Neuronal stem cell (in vitro differentiated cells): ENCODE data around the gene ORAI2.
A peak's percentile ranks its signal among the peaks of the same experiment; 100 is the strongest.
"Not testable (repeated sequence)": the region's sequence is repeated elsewhere in the genome, so short reads cannot be mapped to it uniquely, and the experiment has no call there.

ENCODE experiments used
- DNase-seq: peaks from one replicate; pipeline ENCODE4 v3.0.0-alpha.2; 2013; ENCODE audit warnings: low spot score
- H2AFZ ChIP-seq: one replicate; pipeline ENCODE4 v1.6.1; 2013; ENCODE audit warnings: mild to moderate bottlenecking, low read length, inconsistent platforms
- H2AK5ac ChIP-seq: 2 replicates; pipeline ENCODE4 v1.6.1; 2013; ENCODE audit warnings: low read depth, mild to moderate bottlenecking, inconsistent platforms, low read length, moderate library complexity, mixed read lengths
- H2BK120ac ChIP-seq: 2 replicates; pipeline ENCODE4 v1.6.1; 2013; ENCODE audit warnings: low read depth, mild to moderate bottlenecking, inconsistent platforms, low read length, moderate library complexity, mixed read lengths
- H2BK12ac ChIP-seq: one replicate; pipeline ENCODE4 v1.6.1; 2013; ENCODE audit warnings: low read length, inconsistent platforms
- H2BK15ac ChIP-seq: 2 replicates; pipeline ENCODE4 v1.6.1; 2013; ENCODE audit warnings: mild to moderate bottlenecking, low read length, inconsistent platforms, mixed read lengths
- H2BK5ac ChIP-seq: one replicate; pipeline ENCODE4 v1.6.1; 2013; ENCODE audit warnings: inconsistent platforms, mild to moderate bottlenecking, low read length, moderate library complexity
- H3K14ac ChIP-seq: one replicate; pipeline ENCODE4 v1.6.1; 2013; ENCODE audit warnings: low read length, inconsistent platforms
- H3K18ac ChIP-seq: 2 replicates; pipeline ENCODE4 v1.6.1; 2013; ENCODE audit warnings: low read length, inconsistent platforms
- H3K23ac ChIP-seq: 2 replicates; pipeline ENCODE4 v1.6.1; 2013; ENCODE audit warnings: low read depth, mild to moderate bottlenecking, mixed read lengths, low read length, inconsistent platforms; ENCODE audit not compliant: poor library complexity
- H3K27ac ChIP-seq: replicated peaks from 3 replicates; pipeline ENCODE4 v1.5.1; 2013; ENCODE audit warnings: low read length, inconsistent platforms
- H3K27me3 ChIP-seq, 3 experiments: 2 replicates each; pipeline ENCODE4 v1.6.1; 2013; ENCODE audit warnings: low read length in 3 of 3, mild to moderate bottlenecking in 2 of 3, inconsistent platforms in 1 of 3, low read depth in 1 of 3, mixed read lengths in 1 of 3, moderate library complexity in 1 of 3; ENCODE audit not compliant: control insufficient read depth in 3 of 3, insufficient read depth in 3 of 3
- H3K36me3 ChIP-seq, 2 donors: replicated peaks in 1 of 2; 2 replicates each; pipeline ENCODE4 v1.6.1; 2013; ENCODE audit warnings: low read length in 2 of 2; ENCODE audit not compliant: control insufficient read depth in 2 of 2, insufficient read depth in 2 of 2
- H3K4ac ChIP-seq: 2 replicates; pipeline ENCODE4 v1.6.1; 2013; ENCODE audit warnings: inconsistent platforms, mild to moderate bottlenecking, low read length, moderate library complexity
- H3K4me1 ChIP-seq, 2 donors: 1 replicate in 1 of 2; 2 replicates in 1 of 2; pipeline ENCODE4 v1.6.1; 2013; ENCODE audit warnings: low read length in 2 of 2, low read depth in 1 of 2; ENCODE audit not compliant: control insufficient read depth in 2 of 2, insufficient read depth in 1 of 2
- H3K4me2 ChIP-seq: one replicate; pipeline ENCODE4 v1.6.1; 2013; ENCODE audit warnings: mild to moderate bottlenecking, low read length, inconsistent platforms; ENCODE audit not compliant: insufficient read depth, poor library complexity, severe bottlenecking
- H3K4me3 ChIP-seq, 2 donors: 2 replicates each; pipeline ENCODE4 v1.5.1; 2013; ENCODE audit warnings: low read length in 2 of 2, mild to moderate bottlenecking in 2 of 2, inconsistent platforms in 1 of 2, moderate library complexity in 1 of 2
- H3K79me1 ChIP-seq: one replicate; pipeline ENCODE4 v1.6.1; 2013; ENCODE audit warnings: low read depth, mild to moderate bottlenecking, inconsistent platforms, low read length, moderate library complexity
- H3K9ac ChIP-seq: one replicate; pipeline ENCODE4 v1.6.1; 2013; ENCODE audit warnings: mild to moderate bottlenecking, low read depth, low read length, inconsistent platforms; ENCODE audit not compliant: poor library complexity
- H3K9me3 ChIP-seq, 2 donors: replicated peaks in 1 of 2; 2 replicates each; pipeline versions ENCODE3 to v1.6.1; 2013; ENCODE audit warnings: low read length in 2 of 2, mild to moderate bottlenecking in 2 of 2, inconsistent platforms in 1 of 2, low read depth in 1 of 2, mixed read lengths in 1 of 2, moderate library complexity in 1 of 2; ENCODE audit not compliant: control insufficient read depth in 2 of 2, insufficient read depth in 1 of 2
- H4K8ac ChIP-seq: one replicate; pipeline ENCODE4 v1.6.1; 2013; ENCODE audit warnings: low read depth, mild to moderate bottlenecking, inconsistent platforms, low read length, moderate library complexity
- H4K91ac ChIP-seq: one replicate; pipeline ENCODE4 v1.6.1; 2013; ENCODE audit warnings: low read length, low read depth, mild to moderate bottlenecking, inconsistent platforms; ENCODE audit not compliant: poor library complexity
- WGBS, 2 donors: extraction: QIAGEN DNeasy Blood & Tissue Kit; methylation state at CpG; one replicate each; pipeline ENCODE4 v1.1.7; 2013; ENCODE audit warnings: missing lambda C conversion rate in 2 of 2, mixed read lengths in 1 of 2; ENCODE audit not compliant: insufficient read length in 2 of 2, insufficient replicate concordance in 1 of 2; ENCODE audit errors: extremely low coverage in 2 of 2; 5-methylcytosine and 5-hydroxymethylcytosine counted together

The ORAI2 gene

DNA sequence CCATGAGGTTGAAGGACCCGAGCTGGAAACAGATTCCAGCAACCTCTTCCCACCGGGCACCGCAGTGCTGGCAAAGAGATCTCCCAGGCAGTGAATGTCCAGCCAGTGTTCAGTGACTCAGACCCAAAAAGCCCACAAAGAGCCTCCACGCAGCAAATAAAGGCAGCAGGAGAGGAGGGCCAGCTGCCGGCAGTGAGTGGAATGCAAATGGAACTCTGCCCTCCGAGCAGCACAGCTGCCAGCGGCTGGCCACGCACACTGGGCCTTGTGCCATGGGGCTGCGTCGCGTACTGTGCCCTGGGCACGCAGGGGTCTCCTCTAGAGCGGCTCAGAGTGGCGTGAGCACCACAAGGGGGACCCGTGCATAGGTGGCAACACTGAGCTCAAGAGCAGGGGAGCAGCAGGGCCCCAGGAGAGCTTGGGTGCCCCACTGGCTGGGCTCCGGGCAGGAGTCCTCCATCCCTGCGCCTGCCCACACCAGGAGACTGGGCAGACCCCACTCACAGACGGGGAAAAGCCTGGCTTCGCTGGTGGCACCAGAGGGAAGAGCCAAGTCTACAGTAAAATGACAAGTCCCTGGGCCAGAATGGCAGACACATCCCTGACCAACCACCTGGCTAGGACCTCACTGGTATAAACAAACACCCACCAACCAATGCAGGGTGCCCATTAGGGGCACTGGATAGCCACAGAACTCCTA lies 41.5 kb downstream of the ORAI2 start:
- not testable (repeated sequence) for H2AK5ac ChIP-seq, H3K4me1 ChIP-seq, H3K79me1 ChIP-seq, H2BK120ac ChIP-seq, H4K8ac ChIP-seq, H3K27ac ChIP-seq, H3K9me3 ChIP-seq, H2BK5ac ChIP-seq, H4K91ac ChIP-seq, H3K14ac ChIP-seq, H3K9ac ChIP-seq, H3K27me3 ChIP-seq, H3K23ac ChIP-seq, H3K4me3 ChIP-seq, H2AFZ ChIP-seq, H2BK15ac ChIP-seq, H3K4ac ChIP-seq, H2BK12ac ChIP-seq, H3K4me2 ChIP-seq, DNase-seq, H3K18ac ChIP-seq
- H3K36me3 ChIP-seq: peaks cover 12 to 32% of the 10 kb centered on the region in 2 donors
- no CpG with 5 or more reads among the region's 19 CpGs for WGBS, 2 donors

DNA sequence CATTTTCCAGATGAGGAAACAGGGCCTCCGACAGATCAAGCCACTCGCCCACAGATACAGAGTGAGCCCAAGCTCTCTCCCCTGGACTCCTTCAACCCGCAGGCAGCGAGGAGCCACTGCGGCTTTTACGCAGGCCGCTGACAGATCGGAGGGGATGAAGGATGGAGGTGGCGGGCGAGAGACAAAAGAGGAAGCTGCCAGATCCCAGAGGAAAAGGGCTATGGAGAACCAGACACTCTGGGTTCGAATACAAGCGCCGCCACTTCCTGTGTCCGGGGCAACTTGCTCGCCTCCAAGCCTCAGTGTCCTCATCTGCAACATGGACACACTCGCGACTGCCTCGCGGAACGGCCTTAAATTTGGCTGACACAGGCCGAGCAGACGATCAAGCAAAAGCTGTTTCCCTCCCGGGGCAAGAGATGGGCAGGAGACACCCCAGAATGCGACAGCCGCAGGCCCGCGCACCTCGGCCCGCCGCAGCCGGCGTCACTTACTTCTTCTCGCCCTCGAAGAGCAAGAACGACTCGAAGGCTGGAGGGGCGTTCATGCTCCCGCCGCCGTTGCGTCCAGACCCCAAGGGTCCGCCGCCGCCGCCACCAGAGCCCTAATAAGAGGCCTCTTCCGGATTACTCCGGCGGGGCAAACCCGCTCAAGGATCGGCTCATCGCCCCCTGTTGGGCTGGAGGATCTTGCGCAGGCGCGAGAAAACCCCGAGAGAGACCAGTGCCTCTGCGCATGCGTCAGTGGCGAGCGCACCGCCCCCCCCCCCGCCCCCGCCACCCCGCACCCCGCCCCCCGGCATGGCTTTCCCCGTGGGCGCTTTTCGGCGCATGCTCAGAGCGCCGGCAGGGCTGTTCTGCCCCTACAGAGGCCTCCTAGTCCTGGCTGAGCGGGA lies 45.2 kb downstream of the ORAI2 start, which contains the start of gene POLR2J:
TSS of gene POLR2J (minus strand) at position 609 of the 895 bp plus-strand sequence. CDS start at position 547, 62 bp downstream.
- H3K18ac ChIP-seq, H3K36me3 ChIP-seq, H3K4me1 ChIP-seq, H2BK120ac ChIP-seq, H3K27me3 ChIP-seq, H2BK15ac ChIP-seq, H4K8ac ChIP-seq, H3K9me3 ChIP-seq, H2BK5ac ChIP-seq, H3K14ac ChIP-seq, H3K9ac ChIP-seq, H4K91ac ChIP-seq, H3K23ac ChIP-seq, H3K79me1 ChIP-seq, H3K4ac ChIP-seq, H2AK5ac ChIP-seq, H2BK12ac ChIP-seq, H3K27ac ChIP-seq: not testable (repeated sequence)
- Histone ChIP-seq H2AFZ (peak within 1 kb of the TSS; percentile 49), H3K4me3 (peak within 1 kb of the TSS; percentile 41 to 67), H3K4me2 (peak within 1 kb of the TSS; percentile 11)
- WGBS, 2 donors: no CpG with 5 or more reads among the region's 72 CpGs
- DNase-seq: peak; percentile 79

DNA sequence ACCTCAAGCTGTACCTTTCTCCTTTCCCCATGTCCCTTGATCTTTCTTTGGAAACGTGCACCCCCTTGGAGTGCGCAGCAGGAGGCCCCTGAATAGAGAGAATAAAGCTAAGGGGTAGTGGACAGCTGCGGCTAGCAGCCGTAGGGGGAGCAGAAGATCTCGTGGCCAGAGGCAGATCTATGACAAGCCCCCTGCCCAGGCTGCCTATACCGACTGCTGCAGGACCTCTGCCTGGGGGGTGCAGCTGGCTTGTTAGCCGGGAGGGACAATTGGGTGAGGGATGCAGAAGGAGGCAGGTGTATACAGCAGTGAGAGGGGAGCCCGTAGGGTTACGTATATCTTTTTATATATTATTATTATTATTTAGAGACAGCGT lies 45.8 kb downstream of the ORAI2 start:
- peak overlapping the region in 1 of 2 donors; percentile 37 for H3K4me3 ChIP-seq
- H3K79me1 ChIP-seq, H3K4me2 ChIP-seq, H3K9me3 ChIP-seq, H3K23ac ChIP-seq, H4K8ac ChIP-seq, H3K36me3 ChIP-seq, H2BK15ac ChIP-seq, H4K91ac ChIP-seq, H3K27me3 ChIP-seq, H2BK120ac ChIP-seq, H2BK5ac ChIP-seq, H3K27ac ChIP-seq, H2AK5ac ChIP-seq, DNase-seq, H3K9ac ChIP-seq, H2BK12ac ChIP-seq, H3K14ac ChIP-seq, H3K4ac ChIP-seq, H3K18ac ChIP-seq, H3K4me1 ChIP-seq: not testable (repeated sequence)
- peak overlapping the region; percentile 49 for H2AFZ ChIP-seq
- no CpG with 5 or more reads among the region's 10 CpGs for WGBS, 2 donors

DNA sequence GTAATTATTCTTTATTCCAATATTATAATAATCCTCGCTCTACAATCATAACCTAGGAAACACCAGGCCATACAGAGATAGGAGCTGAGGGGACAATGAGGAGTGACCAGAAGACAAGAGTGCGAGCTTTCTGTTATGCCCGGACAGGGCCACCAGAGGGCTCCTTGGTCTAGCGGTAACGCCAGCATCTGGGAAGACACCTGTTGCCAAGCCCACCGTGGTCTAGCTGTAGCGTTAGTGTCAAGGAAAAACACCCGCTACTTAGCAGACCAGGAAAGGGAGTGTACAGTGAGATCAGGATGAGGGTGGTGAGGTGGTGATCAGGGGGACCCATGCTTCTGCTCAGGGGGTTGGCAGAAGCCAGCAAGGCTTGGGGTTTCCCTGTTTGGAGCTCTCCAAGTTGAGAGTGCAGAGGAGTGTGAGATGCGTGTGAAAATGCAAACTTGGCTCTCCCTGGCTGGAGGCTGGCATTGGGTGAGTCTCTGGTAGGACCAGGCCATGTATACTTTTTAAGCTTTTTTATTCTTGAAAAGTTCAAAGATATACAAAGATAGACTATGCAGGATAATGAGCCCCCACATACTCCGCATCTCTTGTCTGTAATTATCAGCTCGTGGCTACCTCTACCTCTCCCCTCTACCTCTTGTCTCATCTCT lies 46.7 kb downstream of the ORAI2 start:
- H4K91ac ChIP-seq, H3K23ac ChIP-seq, H2BK12ac ChIP-seq, H2AFZ ChIP-seq, DNase-seq, H3K27me3 ChIP-seq, H3K4me2 ChIP-seq, H2BK120ac ChIP-seq, H3K36me3 ChIP-seq, H3K18ac ChIP-seq, H2BK5ac ChIP-seq, H4K8ac ChIP-seq, H3K4ac ChIP-seq, H3K9me3 ChIP-seq, H3K27ac ChIP-seq, H3K9ac ChIP-seq, H2BK15ac ChIP-seq, H2AK5ac ChIP-seq, H3K14ac ChIP-seq, H3K4me1 ChIP-seq, H3K79me1 ChIP-seq, H3K4me3 ChIP-seq: not testable (repeated sequence)
- WGBS, 2 donors: no CpG with 5 or more reads among the region's 11 CpGs
